Smooth muscle cell (in vitro differentiated cells): Measurements from ENCODE around the gene ATAD1. TPM values are rescaled to one million over a fixed set of nuclear protein-coding genes. Genes with fewer than 3 reads are reported as not detected.
"Not testable (repeated sequence)": the region's sequence is repeated elsewhere in the genome, so short reads cannot be mapped to it uniquely, and the experiment has no call there.

ENCODE experiments used
- DNase-seq: peaks from one replicate; lab custom pipeline; 2025; ENCODE audit not compliant: unreplicated experiment; lab: John Stamatoyannopoulos, UW
- H2AFZ ChIP-seq: fragments of 200-600 bp; sonication (generic); 2 replicates; pipeline ENCODE4 v1.6.0; 2016; ENCODE audit warnings: antibody characterized with exemption, low read depth, mild to moderate bottlenecking
- H3F3A ChIP-seq: fragments of 200-600 bp; sonication (generic); 2 replicates; pipeline ENCODE4 v1.6.0; 2017; ENCODE audit warnings: antibody characterized with exemption, low read depth
- H3K27ac ChIP-seq: fragments of 200-600 bp; sonication (generic); 2 replicates; pipeline ENCODE4 v1.5.1; 2016; ENCODE audit warnings: low read depth, mild to moderate bottlenecking
- H3K27me3 ChIP-seq: fragments of 200-600 bp; sonication (generic); 2 replicates; pipeline ENCODE4 v1.6.1; 2016; ENCODE audit warnings: low read depth, mild to moderate bottlenecking
- H3K36me3 ChIP-seq: fragments of 200-600 bp; sonication (generic); 2 replicates; pipeline ENCODE4 v1.5.1; 2016; ENCODE audit warnings: low read depth
- H3K4me1 ChIP-seq: fragments of 200-600 bp; sonication (generic); 2 replicates; pipeline ENCODE4 v1.5.1; 2016; ENCODE audit warnings: low read depth
- H3K4me2 ChIP-seq: fragments of 200-600 bp; sonication (generic); 2 replicates; pipeline ENCODE4 v1.6.0; 2016; ENCODE audit warnings: mild to moderate bottlenecking
- H3K4me3 ChIP-seq: fragments of 200-600 bp; sonication (generic); 2 replicates; pipeline ENCODE4 v1.5.1; 2016; ENCODE audit warnings: mild to moderate bottlenecking
- H3K79me2 ChIP-seq: fragments of 200-600 bp; sonication (generic); 2 replicates; pipeline ENCODE4 v1.6.0; 2016; ENCODE audit warnings: low read depth, mild to moderate bottlenecking
- H3K9ac ChIP-seq: fragments of 200-600 bp; sonication (generic); 2 replicates; pipeline ENCODE4 v1.6.0; 2016; ENCODE audit warnings: low read depth
- H3K9me3 ChIP-seq: fragments of 200-600 bp; sonication (generic); replicated peaks from 2 replicates; pipeline ENCODE4 v1.5.1; 2016; ENCODE audit warnings: low read depth
- H4K20me1 ChIP-seq: fragments of 200-600 bp; sonication (generic); 2 replicates; pipeline ENCODE4 v1.6.0; 2016; ENCODE audit warnings: low read depth
- WGBS: methylation state at CpG from one replicate; pipeline ENCODE4 v1.1.7; 2016; ENCODE audit warnings: low lambda C conversion rate; 5-methylcytosine and 5-hydroxymethylcytosine counted together
- polyA plus RNA-seq: library from polyadenylated mRNA; unstranded; fragments of >200 nt; fragmentation: Nextera tagmentation; extraction: Ambion mirVana; gene quantifications from 2 replicates; pipeline ENCODE4 v1.2.1, GENCODE V29; 2016
- total RNA-seq: library from RNA; depleted of rRNA; stranded (reverse); fragments of >200 nt; gene quantifications from 2 replicates; pipeline ENCODE4 v1.2.3, GENCODE V29; 2014
- TF ChIP-seq, protein P1 (sequence below): fragments of 200-600 bp; sonication (generic); IDR thresholded peaks from 2 replicates; pipeline ENCODE4 v1.5.1; 2017; ENCODE audit warnings: borderline replicate concordance, mild to moderate bottlenecking, antibody characterized with exemption; ENCODE audit not compliant: insufficient read depth, poor library complexity, severe bottlenecking

Gene ATAD1
- total and polyA plus RNA-seq, 2 experiments from 2014 or later: 38.1 to 71.8 TPM

GRCh38 chr10:87837445-87837844 lies 19.4 kb upstream of the ATAD1 start:
- H3K27me3 ChIP-seq: no peaks in the 10 kb centered on the region
- H3K27ac ChIP-seq: no peak overlapping the region
- TF ChIP-seq, protein P1, sequence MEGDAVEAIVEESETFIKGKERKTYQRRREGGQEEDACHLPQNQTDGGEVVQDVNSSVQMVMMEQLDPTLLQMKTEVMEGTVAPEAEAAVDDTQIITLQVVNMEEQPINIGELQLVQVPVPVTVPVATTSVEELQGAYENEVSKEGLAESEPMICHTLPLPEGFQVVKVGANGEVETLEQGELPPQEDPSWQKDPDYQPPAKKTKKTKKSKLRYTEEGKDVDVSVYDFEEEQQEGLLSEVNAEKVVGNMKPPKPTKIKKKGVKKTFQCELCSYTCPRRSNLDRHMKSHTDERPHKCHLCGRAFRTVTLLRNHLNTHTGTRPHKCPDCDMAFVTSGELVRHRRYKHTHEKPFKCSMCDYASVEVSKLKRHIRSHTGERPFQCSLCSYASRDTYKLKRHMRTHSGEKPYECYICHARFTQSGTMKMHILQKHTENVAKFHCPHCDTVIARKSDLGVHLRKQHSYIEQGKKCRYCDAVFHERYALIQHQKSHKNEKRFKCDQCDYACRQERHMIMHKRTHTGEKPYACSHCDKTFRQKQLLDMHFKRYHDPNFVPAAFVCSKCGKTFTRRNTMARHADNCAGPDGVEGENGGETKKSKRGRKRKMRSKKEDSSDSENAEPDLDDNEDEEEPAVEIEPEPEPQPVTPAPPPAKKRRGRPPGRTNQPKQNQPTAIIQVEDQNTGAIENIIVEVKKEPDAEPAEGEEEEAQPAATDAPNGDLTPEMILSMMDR: no peak
- H4K20me1 ChIP-seq: no peaks in the 10 kb centered on the region
- DNase-seq: no peak
- no peak overlapping the region for H3K4me2 ChIP-seq
- no peak overlapping the region for H2AFZ ChIP-seq
- H3K36me3 ChIP-seq: no peaks in the 10 kb centered on the region
- no peaks in the 10 kb centered on the region for H3K4me1 ChIP-seq
- no peaks in the 10 kb centered on the region for H3K9me3 ChIP-seq
- H3K9ac ChIP-seq: no peak overlapping the region
- no peaks in the 10 kb centered on the region for H3K79me2 ChIP-seq
- H3F3A ChIP-seq: no peaks in the 10 kb centered on the region
- H3K4me3 ChIP-seq: no peak overlapping the region

DNA sequence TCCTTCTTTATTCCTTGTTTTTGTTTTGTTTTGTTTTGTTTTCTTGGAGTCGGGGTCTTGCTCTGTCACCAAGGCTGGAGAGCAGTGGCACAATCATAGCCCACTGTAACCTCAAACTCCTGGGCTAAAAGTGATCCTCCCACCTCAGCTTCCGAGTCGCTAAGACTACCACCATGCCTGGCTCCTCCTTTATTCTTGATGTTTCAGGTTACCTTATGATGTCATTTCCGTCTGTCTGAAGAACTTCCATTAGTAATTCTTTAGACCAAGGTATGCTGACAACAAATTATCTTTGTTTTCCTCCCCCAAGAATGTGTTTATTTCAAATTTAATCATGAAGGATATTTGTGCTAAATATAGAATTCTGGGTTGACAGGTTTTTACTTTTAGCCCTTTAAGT lies 18.1 kb upstream of the ATAD1 start:
- Histone ChIP-seq H4K20me1 (no peaks in the 10 kb centered on the region), H3K4me3 (no peak overlapping the region)

GRCh38 chr10:87829986-87830729 lies 12.1 kb upstream of the ATAD1 start:
- H3K4me3 ChIP-seq: no peak overlapping the region
- no peaks in the 10 kb centered on the region for H3K36me3 ChIP-seq
- no peak overlapping the region for H3K27ac ChIP-seq
- TF ChIP-seq, protein P1: no peak
- H3K27me3 ChIP-seq: no peaks in the 10 kb centered on the region
- no peak overlapping the region for H3K4me2 ChIP-seq
- H3K9me3 ChIP-seq: no peaks in the 10 kb centered on the region
- no peaks in the 10 kb centered on the region for H3F3A ChIP-seq
- DNase-seq: no peak
- H3K4me1 ChIP-seq: no peaks in the 10 kb centered on the region
- no peak overlapping the region for H2AFZ ChIP-seq
- H4K20me1 ChIP-seq: no peaks in the 10 kb centered on the region
- no peaks in the 10 kb centered on the region for H3K79me2 ChIP-seq
- H3K9ac ChIP-seq: no peak overlapping the region

More for the DNA sequence above, 18.1 kb upstream of the ATAD1 start:
- 84% methylated on average over 4 of the region's 4 CpGs for WGBS
- H3K9me3 ChIP-seq: no peaks in the 10 kb centered on the region
- no peaks in the 10 kb centered on the region for H3K27me3 ChIP-seq
- no peaks in the 10 kb centered on the region for H3F3A ChIP-seq
- H3K4me1 ChIP-seq: no peaks in the 10 kb centered on the region
- no peaks in the 10 kb centered on the region for H3K36me3 ChIP-seq
- H2AFZ ChIP-seq: no peak overlapping the region
- DNase-seq: no peak
- no peak overlapping the region for H3K9ac ChIP-seq
- TF ChIP-seq, protein P1: no peak
- no peak overlapping the region for H3K4me2 ChIP-seq
- no peak overlapping the region for H3K27ac ChIP-seq
- no peaks in the 10 kb centered on the region for H3K79me2 ChIP-seq

DNA sequence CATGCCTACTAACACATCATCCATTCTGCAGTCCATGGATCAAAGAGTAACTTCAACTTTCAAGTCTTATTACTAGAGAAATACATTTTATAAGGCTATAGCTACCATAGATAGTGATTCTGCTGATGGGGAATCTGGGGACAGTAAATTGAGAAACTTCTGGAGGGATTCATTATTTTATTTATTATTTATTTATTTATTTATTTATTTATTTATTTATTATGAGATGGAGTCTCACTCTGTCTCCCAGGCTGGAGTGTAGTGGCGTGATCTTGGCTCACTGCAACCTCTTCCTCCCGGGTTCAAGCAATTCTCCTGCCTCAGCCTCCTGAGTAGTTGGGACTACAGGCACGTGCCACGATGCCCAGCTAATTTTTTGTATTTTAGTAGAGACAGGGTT lies 11.0 kb upstream of the ATAD1 start:
- DNase-seq, H3K4me2 ChIP-seq: not testable (repeated sequence)
- 91% methylated on average over 4 of the region's 4 CpGs for WGBS

More for the DNA sequence above, 11.0 kb upstream of the ATAD1 start:
- H3K9ac ChIP-seq, H3F3A ChIP-seq, H3K4me3 ChIP-seq, H3K27ac ChIP-seq, H3K27me3 ChIP-seq, H3K4me1 ChIP-seq, H2AFZ ChIP-seq, H3K79me2 ChIP-seq, H4K20me1 ChIP-seq, H3K9me3 ChIP-seq, H3K36me3 ChIP-seq: not testable (repeated sequence)
